GM18909 (cell line): ENCODE data around the gene RET.
"Not testable (repeated sequence)": the region's sequence is repeated elsewhere in the genome, so short reads cannot be mapped to it uniquely, and the experiment has no call there.

ENCODE experiments used
- ATAC-seq: cut with Tn5 transposase; IDR thresholded peaks from one replicate; pipeline ENCODE4 v1.9.1; 2021; ENCODE audit warnings: mild to moderate bottlenecking; ENCODE audit not compliant: unreplicated experiment, poor library complexity

Gene RET

GRCh38 chr10:43130770-43131171 lies 53.9 kb downstream of the RET start:
- no peak for ATAC-seq

- ATAC-seq: no peak
Measured at GRCh38 chr10:43131256-43131655, 54.4 kb downstream of the RET start.

GRCh38 chr10:43131906-43132305 lies 55.0 kb downstream of the RET start:
- no peak for ATAC-seq

- no peak for ATAC-seq
Measured at GRCh38 chr10:43132867-43133787, 56.3 kb downstream of the RET start.

GRCh38 chr10:43134126-43134905 lies 57.4 kb downstream of the RET start:
- ATAC-seq: no peak

- ATAC-seq: no peak
Measured at GRCh38 chr10:43135064-43135463, 58.2 kb downstream of the RET start.

GRCh38 chr10:43135656-43136055 lies 58.8 kb downstream of the RET start:
- ATAC-seq: no peak

- ATAC-seq: no peak
Measured at GRCh38 chr10:43136432-43136831, 59.6 kb downstream of the RET start.

GRCh38 chr10:43136995-43137716 lies 60.3 kb downstream of the RET start:
- no peak for ATAC-seq

GRCh38 chr10:43137717-43138020 lies 60.8 kb downstream of the RET start:
- peak; percentile 22 for ATAC-seq

- peak; percentile 72 for ATAC-seq
Measured at GRCh38 chr10:43138021-43138756, 61.3 kb downstream of the RET start, which contains the start of gene CSGALNACT2. Gene CSGALNACT2, plus strand, starts transcription at chr10:43138445. Its CDS starts 16,705 bp downstream, at chr10:43155150.

- peak; percentile 44 for ATAC-seq
Measured at GRCh38 chr10:43138757-43139241, 61.9 kb downstream of the RET start.

GRCh38 chr10:43141421-43141820 lies 64.6 kb downstream of the RET start:
- peak; percentile 13 for ATAC-seq

- ATAC-seq: no peak
Measured at GRCh38 chr10:43145311-43145710, 68.4 kb downstream of the RET start.

- ATAC-seq: not testable (repeated sequence)
Measured at GRCh38 chr10:43145936-43146335, 69.1 kb downstream of the RET start.

- no peak for ATAC-seq
Measured at GRCh38 chr10:43151371-43151770, 74.5 kb downstream of the RET start.

GRCh38 chr10:43153901-43154300 lies 77.0 kb downstream of the RET start:
- no peak for ATAC-seq

GRCh38 chr10:43155221-43155620 lies 78.4 kb downstream of the RET start:
- no peak for ATAC-seq

GRCh38 chr10:43155741-43156140 lies 78.9 kb downstream of the RET start:
- no peak for ATAC-seq
